ENCODE data around the gene ACACA. TPM values are rescaled to one million over a fixed set of nuclear protein-coding genes. Genes with fewer than 3 reads are reported as not detected.
A peak's percentile ranks its signal among the peaks of the same experiment; 100 is the strongest.

ACACA gene
- total and polyA plus RNA-seq, 2 experiments from 2014 or later = 59.6 to 164 TPM

- no peak overlapping the region for H3K4me2 ChIP-seq
- Mint-ChIP-seq H3K4me3 (no peak overlapping the region), H3K9me3 (no peaks in the 10 kb centered on the region), H3K27ac (no peak overlapping the region), H3K27me3 (ENCODE audit: insufficient read depth, low read depth, poor library complexity) (peaks cover 6% of the 10 kb centered on the region), H3K4me1 (peaks cover 25% of the 10 kb centered on the region), H3K36me3 (ENCODE audit: low read depth) (no peaks in the 10 kb centered on the region)
- peaks cover 97% of the 10 kb centered on the region for H3K79me2 ChIP-seq (replicated peaks; ENCODE audit: insufficient read depth)
- H2AFZ ChIP-seq = no peak overlapping the region
- H3F3A ChIP-seq (replicated peaks; ENCODE audit: low read depth) = no peaks in the 10 kb centered on the region
- no peaks in the 10 kb centered on the region for H3K9me2 ChIP-seq (ENCODE audit: insufficient read depth)
- no peaks in the 10 kb centered on the region for H3K27me3 ChIP-seq (ENCODE audit: insufficient read depth)
- H3K36me3 ChIP-seq (ENCODE audit: insufficient read depth) = no peaks in the 10 kb centered on the region
- H4K20me1 ChIP-seq (replicated peaks; ENCODE audit: insufficient read depth) = peaks cover 17% of the 10 kb centered on the region
- H3K27ac ChIP-seq (ENCODE audit: low read depth) = peak overlapping the region; percentile 82; the same call in 1 of the 2 replicates
- TF ChIP-seq ZNF462 (CRISPR knock-in tag; IDR thresholded peaks at IDR 0.05) (no peak), NANOG (IDR thresholded peaks at IDR 0.05; ENCODE audit: borderline replicate concordance) (no peak), REST (IDR thresholded peaks at IDR 0.05; ENCODE audit: unreplicated experiment) (no peak), EZH2phosphoT487 (IDR thresholded peaks at IDR 0.05; ENCODE audit: unreplicated experiment) (no peak), EZH2 (IDR thresholded peaks at IDR 0.05; ENCODE audit: low read depth, unreplicated experiment) (no peak), JUNB (IDR thresholded peaks at IDR 0.05; ENCODE audit: unreplicated experiment) (no peak), CTCF (conservative IDR thresholded peaks at IDR 0.05; ENCODE audit: low read depth in 2 of 2) (no peak)
- peaks cover 14% of the 10 kb centered on the region for H3K4me1 ChIP-seq (ENCODE audit: insufficient read depth)
- ATAC-seq (no peak), DNase-seq (ENCODE audit: low spot score) (no peak)
- no peak overlapping the region for H3K4me3 ChIP-seq
These were observed 112.9 kb downstream of the ACACA start for GRCh38 chr17:37293770-37294169.

Data from GM23338 (cell line).